Activated CD8-positive, alpha-beta memory T cell treated with anti-CD3 and anti-CD28 coated beads, Interleukin-2, amount 50 U/mL, for 4 hours (primary cell): Measurements from ENCODE around the gene CCND2.
A peak's percentile ranks its signal among the peaks of the same experiment; 100 is the strongest.

Experiments used
- DNase-seq: peaks from one replicate; pipeline ENCODE4 v3.0.0-alpha.2; 2020

Gene CCND2

DNA sequence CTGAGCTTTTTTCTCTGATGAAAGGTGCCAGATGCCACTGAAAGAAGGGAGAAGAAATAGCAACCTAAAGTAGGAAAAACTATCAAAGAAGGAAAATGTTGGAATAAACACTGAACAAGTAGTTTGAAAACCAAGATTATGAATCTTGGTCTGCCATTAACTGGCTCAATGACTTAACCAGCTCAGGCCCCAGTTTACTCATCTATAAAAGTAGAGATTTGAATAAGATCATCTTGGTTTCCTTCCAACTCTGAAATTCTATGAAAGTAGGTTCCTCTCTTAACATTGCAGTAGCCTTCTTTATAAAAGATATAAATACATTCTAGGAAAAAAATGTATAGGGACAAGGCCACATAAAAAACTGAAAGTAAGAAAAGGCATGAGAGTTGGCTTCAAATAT lies 16.1 kb upstream of the CCND2 start:
- DNase-seq, result no peak

DNA sequence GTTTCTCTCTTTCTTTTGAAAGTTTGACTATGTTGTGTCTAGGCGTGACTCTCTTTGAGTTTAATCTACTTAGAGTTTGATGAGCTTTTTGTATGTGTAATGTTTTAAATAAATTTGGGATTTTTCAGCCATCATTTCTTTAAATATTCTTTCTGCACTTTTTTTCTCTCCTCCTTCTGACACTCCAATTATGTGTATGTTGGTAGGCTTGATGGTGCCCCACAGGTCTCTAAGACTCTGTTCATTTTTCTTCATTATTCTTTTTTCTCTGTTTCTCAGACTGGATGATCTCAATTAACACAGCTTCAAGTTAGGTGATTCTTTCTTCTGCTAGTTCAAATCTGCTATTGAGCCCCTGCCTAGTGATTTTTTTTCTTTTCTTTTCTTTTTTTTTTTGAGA lies 14.5 kb upstream of the CCND2 start:
- DNase-seq, result no peak

DNA sequence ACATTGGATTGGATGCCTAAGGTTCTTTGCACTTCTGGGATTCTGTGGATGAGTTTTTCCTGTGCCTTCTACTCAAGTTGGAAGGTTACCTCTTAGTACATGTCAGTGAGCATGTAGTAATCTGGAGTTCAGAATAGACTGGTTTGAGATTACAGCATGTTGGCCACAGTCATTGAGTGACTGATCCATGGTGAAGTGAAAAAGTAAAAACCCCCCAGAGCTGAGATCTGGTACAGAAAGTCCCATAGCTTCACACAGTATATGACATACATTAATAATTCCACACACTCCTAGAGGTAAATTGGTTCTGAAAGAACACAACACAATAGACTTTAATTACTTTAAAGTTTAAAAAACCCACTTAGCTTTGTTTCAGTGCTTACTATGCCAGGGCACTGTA lies 11.9 kb upstream of the CCND2 start:
- no peak for DNase-seq

DNA sequence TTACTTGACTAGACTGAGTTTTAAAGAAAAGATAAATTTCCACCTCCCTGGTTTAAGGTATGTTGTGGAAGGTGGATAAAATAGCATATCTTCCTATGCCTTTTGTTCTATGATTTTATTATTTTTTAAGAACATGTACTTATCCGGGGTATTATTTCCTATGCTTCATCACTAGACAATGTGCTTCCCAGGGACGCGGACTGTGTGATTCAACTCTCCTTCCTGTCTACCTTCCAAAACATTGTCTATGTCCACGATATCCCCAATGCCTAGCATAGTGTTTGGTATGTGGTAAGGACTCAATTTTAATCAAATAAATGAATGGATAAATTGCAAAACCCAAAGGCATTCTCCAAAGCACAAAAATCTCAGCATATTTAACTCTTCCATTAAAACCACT lies 8.3 kb upstream of the CCND2 start:
- no peak for DNase-seq

DNA sequence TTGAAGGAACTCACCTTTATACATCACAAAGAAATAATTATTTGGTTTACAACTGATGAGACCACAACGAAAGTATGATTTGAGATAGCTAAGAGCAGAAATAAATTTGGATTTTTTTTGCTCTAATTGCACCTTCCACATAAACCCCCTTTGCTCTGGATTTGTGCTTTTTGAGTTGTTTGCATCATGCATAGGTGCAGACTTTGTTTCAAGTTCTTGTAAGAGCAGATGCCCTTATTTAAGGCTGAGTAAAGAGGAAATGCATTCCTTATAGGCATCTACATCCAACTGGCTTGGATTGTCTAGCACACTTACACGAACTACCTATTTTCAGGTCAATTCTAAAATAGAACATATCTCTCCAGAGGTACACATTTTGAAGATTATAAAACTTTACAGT lies 6.6 kb upstream of the CCND2 start:
- no peak for DNase-seq

DNA sequence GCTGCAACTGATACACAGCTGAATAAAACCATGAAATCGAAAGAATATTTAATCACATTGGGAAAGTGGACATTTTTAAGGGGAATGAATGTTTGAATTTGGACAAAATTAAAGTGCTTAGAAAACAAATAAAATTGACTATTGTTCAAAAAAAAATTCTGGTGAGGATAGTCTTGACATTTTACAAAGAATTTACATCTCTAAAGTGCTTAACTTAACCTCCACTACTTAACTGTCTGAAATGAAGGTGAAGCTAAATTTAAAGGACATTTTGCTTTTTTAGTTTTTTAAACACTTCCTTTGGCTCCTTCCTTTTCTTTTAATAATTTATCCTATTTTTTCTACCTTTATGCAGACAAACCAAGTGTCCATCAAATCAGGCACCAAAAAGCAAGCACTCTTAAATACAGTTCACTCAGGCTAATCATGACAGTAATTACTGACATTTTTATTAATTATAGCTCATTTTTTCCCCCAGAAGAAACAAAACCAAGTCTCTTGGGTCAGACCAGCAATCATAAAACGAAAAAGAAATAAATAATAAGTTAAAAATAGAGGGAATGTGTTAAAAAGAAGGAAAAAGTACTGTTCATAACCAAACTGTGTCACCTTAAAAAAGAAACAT lies 5.7 kb upstream of the CCND2 start:
- no peak for DNase-seq

DNA sequence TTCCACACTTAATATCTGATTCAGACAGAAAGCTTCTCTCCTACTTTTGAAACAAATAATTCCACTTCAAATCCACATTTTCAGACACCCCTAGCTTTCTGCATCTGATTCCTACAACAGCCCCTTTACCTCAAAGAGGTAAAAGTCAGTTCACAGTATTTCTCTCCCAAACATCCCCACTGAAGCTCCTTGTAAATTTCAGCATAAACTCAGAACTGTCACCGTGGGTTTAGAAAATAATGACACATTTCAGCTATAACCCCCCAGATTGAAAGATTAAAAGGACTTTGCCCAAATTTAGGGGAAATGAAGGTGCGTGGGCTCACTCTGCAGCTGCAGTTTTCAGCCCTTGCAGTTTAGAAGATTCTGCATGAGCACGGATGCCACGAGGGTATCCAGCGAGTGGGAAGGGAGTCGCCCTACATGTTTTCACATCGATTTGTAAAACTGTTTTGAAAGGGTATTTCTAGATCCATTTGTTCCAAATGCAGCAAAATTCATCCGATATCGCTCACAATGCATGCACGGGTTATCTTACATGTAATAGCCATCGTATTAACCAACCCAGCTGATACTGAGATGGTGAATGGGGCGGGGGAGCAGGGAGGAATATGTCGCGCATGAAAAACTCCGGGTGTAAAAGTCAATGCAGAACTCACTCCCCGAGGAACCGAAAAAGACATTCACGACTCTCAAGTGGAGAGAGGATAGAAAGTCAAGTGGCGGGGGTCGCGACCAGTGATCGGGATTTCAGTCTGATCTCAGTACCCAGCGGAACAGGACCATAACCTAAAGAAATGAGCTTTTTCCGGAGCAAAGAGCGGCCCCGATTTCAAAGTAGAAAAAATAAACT lies 5.0 kb upstream of the CCND2 start:
- DNase-seq, result peak; percentile 38

DNA sequence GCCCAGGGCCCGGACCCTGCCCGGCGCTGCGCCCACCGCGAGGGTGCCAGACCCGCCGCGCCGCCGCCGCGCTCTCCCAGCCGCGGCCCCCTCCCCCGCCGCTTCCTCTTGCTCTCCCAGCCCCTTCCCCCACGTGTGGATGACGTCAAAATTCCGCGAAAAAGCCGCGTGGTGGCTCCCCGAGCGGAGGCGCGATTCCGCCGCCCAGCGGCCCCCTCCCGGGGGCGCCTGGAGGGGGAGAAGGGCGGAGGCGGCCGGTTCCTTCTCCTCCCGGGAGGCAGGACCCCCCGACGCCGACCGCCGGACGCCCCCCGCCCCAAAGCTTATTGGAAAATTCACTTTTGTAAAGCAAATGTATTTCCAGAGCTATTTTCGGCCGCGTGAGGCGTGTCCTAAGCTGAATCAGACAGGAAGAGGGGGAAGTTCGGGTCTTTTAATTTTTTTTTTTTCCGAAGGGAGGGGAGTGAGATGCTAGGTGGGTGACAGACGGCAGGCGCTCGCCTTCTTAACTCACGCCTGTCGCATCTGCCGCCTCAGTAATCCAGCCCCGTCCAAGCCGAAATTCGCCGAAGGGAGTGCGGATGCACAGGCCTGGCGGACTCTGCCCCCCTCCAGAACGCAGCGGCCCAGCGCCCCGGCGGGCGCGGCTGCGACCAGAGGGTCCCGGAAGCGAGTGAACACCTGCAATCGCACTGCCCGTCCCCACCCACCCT lies 4.1 kb upstream of the CCND2 start:
- DNase-seq, result peak; percentile 95

DNA sequence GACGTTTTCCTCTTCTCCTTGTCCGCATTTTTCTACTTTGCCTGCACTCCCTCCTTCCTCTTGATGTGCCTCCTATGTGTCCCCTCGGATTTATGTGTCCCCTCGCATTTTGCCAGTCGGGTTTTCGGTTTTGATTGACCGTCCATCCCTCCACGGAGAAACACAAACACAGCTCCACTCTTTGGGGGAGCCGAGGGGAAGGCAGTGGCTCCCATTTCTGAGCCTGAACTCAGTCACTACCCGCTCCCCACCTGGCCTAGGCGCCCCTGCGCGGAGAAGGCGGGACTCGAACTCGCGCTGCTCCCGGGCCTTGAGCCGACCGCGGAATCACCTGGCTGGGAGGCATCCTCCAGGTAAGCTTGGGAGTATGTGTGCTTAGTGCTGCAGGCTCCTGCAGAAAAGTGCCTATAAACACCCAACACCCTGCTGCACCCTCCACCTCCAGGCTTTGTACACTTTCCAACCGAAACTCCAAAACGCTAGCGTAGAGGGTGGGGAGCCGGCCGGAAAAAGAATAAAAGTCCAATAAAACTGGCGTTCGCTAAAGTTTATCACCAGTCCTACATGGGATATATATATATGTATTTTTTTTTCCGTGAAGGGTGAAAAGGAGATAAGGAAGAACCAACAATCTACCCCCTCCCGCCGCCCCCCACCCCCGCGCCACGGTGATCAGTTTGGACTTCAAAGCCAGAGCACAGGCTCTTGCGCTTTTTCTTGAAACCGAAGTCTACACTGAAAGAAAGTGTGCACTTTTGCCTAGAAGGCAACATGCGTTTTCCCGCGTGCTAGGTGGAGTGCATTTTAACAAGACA lies 3.3 kb upstream of the CCND2 start:
- DNase-seq, result peak; percentile 50

DNA sequence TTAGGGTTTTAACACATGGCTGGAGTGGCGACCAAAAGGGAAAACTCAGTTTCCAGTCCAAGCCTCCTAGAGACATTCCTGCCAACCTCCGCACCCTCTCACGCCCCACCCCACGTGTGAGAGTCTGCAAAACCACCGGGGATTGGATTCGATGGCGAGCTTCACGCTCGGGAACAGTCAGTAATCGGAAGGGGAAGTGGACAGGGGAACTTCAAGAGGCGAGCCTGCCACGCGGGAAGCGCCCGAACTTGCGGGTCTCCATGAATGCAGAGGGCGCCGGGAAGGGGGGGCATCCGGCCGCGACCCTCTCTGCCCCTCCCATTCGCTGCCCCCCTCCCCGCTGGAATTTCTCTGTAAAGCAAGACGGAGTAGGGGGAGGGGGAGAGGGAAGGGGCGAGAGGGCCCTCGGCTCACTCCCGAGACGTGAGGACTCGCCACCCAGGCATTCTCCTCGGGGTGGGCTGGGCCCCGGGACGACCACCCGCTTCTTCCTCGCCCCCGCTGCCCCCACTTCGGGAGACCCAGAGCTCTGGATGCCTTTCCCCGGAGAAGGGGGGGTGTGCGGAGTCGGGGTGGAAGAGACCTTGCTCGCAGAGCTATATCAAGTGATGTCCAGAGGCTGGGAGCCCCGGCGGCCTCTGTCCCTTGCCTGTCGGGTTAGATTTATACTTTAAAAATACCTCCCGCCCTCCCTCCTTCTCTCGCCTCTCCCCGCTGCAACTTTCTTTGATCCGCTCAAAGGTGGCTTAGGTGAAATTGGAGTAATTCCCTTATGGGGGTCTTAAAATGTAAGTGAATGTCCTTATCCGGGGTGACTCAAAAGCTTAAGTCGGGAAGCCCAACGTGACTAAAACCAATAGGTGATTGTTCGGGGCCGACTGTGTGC lies 2.5 kb upstream of the CCND2 start:
- DNase-seq, result no peak

DNA sequence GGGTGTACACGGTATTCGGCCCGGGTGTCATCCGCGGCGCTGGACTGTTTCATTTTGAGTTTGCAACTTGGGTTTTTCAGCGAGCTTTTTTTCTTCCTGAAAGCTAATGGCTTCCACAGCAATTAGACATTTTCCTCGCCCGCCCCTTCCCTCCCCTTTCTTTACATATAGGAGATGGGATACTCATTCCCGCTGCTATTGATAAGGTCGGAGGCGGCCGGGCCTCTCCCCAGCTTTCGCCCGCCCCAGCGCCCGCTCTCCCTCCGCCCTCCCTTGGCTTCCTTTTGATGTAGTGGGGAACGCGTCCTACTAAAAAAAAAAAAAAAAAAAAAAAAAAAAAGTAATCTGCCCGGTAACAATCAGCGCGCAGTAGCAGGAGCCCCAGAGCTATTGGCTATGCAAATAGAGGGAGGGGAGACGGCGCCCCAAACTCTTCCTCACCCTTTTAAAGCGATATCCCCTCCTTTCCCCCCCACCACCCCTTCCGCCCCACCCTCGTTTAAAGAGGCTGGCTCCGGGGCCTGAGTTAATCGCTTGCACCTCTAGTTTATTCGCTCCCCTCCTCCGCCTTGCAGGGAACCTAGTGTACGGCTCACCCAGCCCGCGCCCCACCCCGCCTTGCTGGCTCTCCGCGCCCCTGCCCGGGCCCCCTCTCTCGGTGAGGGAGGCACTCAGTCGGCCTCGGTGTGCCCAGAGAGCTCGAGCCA lies 1.7 kb upstream of the CCND2 start:
- peak; percentile 86 for DNase-seq

DNA sequence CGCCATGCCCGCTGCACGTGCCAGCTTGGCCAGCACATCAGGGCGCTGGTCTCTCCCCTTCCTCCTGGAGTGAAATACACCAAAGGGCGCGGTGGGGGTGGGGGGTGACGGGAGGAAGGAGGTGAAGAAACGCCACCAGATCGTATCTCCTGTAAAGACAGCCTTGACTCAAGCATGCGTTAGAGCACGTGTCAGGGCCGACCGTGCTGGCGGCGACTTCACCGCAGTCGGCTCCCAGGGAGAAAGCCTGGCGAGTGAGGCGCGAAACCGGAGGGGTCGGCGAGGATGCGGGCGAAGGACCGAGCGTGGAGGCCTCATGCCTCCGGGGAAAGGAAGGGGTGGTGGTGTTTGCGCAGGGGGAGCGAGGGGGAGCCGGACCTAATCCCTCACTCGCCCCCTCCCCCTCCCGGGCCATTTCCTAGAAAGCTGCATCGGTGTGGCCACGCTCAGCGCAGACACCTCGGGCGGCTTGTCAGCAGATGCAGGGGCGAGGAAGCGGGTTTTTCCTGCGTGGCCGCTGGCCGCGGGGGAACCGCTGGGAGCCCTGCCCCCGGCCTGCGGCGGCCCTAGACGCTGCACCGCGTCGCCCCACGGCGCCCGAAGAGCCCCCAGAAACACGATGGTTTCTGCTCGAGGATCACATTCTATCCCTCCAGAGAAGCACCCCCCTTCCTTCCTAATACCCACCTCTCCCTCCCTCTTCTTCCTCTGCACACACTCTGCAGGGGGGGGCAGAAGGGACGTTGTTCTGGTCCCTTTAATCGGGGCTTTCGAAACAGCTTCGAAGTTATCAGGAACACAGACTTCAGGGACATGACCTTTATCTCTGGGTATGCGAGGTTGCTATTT lies 914 bp upstream of the CCND2 start:
- peak; percentile 66 for DNase-seq

DNA sequence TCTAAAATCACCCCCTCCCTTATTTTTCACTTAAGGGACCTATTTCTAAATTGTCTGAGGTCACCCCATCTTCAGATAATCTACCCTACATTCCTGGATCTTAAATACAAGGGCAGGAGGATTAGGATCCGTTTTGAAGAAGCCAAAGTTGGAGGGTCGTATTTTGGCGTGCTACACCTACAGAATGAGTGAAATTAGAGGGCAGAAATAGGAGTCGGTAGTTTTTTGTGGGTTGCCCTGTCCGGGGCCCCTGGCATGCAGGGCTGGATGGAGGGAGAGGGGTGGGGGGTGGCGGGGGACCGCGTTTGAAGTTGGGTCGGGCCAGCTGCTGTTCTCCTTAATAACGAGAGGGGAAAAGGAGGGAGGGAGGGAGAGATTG lies 300 bp upstream of the CCND2 start:
- no peak for DNase-seq

DNA sequence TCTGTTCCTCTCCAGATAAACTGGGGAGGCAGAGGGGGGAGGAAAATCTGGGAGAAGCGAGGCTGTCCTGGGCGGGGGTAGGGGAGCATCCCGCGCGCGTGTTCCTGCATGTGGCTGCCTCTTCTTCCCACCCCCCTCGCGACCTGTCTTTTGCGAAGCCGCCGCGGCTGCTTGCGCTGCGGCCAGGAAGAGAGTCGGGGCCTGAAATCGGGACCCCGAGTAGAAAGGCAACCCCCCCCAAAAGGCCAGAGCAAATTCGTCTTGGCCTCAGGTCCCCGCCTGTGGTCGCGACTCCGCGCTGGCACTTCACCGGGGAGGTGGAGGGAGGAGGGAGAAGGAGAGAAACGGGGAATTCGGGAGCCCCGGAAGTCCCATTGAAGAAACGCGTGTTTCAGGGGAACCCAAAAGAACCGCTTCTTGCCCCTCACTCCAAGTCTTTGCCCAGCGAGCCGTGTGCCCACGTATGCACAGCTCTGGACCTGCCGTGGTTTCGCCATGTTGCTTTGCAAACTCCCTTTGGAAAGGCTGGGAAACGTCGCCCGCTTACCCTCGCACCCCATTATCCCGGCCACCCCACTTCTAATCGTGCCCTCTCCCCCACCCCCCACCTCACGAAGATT lies 944 bp downstream of the CCND2 start:
- DNase-seq, result no peak

DNA sequence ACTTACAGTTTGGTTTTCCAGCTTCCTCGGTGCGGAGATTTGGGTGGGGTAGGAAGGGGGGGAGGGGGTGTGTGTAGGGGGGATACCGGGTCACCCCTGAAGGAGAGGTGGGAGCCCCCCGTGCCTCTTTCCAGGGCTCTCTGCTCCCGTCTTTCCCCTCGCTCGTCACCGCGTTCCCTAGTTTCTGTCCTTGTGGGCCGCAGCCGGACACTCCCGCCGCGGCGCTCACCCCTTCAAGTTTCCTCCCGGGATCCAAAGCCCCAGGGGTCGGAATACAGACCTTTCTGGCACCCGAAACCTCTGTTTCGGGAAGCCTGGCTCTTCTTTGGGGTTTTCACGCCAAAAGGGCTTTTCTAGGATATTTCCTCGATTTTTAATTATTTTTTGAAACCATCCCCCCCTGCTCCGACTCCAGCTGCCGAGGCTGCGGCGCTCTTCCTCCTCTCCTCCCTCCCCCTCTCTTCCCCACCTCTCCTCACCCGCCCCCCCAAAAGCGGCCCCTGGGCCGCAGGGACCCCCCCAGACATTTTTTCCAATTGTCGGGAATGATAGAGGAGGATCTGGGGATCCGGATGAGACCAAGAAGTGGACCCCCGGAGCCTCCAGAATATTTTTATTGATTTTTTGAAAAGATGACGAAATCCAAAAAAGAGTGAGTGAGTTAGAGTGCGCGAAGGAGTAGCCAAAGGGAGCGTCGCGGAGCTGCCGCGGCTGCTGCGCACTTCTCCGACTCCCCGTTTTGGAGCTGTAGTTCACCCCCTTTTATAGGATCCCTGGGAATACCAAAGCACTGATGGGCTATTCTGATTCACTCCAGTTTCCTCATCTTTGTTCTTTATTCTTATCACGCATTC lies 1.7 kb downstream of the CCND2 start:
- no peak for DNase-seq

DNA sequence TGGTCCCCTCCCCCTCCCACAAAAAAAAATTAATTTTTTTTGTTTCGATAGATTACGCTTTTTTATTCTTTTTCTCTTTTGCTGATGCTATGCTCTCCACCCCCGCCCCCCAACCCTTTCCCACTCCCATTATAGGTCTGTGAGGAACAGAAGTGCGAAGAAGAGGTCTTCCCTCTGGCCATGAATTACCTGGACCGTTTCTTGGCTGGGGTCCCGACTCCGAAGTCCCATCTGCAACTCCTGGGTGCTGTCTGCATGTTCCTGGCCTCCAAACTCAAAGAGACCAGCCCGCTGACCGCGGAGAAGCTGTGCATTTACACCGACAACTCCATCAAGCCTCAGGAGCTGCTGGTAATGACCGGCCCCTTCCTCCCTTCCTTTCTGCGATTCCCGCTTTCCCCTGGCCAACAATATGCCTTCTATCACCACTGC lies 2.3 kb downstream of the CCND2 start:
- DNase-seq, result no peak

DNA sequence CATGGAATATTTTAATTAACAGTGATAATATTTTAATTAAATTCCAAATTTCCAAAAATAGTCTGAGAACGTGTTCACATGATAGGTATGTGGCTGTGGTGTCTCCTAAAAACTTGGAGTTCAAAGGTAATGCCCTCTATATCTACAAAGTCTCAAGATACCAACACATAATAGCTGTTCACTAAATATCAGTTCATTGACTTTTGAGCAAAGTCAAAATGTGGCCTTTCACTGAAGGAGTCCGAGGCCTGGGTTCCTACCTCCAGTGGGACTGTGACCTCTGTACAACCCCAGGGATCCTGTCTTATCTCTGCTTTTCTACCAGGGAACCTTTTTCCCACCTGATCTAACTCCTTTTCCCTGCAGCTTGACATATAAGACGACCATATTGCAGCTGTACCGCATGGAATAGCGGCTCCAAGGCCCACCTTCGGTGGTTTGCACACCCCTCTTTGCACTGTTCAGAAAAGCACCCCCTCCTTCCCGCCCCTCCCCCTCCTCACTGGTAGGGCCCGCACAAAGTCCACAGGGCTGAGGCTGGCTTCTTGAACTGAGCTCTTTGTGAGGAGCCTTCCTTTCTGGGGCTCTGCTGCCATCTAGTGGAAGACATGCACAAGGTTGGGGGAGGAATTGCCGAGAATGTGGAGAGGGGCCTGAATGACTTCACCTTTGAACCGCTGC lies 3.1 kb downstream of the CCND2 start:
- peak; percentile 83 for DNase-seq

DNA sequence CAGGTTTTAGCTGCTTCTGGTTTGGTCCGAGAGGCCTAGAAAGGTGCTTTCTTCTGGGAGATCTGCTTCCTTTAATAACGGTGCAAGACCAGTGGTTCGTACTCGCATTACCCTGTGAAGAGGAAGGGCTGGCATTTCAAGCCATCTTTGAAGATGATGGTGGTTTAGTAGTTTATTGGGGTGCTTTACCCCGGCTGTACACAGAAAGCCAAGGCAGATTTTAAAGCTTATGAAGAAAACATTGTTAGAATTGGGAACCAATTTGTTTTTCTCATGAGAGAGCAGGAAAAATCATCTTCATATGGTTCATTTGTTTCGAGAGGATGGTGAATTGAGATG lies 3.6 kb downstream of the CCND2 start:
- DNase-seq, result no peak

DNA sequence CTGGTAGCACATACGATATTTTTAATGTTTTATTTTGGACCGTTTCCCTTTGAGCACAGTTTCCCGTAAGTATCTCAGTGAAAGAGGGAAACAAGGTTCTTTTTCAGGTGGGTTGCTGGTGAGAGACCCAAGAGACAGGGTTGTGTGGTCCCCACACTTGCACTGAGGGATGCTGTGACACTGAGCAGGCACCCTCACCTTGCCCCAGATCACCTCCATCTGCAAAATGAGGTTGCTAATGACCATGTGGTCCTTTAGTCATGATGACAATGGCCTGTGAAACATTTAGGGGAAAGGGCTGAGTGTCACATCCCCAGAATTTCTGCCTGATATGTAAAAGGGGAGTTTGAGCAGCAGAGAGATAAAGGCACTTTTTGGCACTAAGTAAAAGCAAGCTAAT lies 4.3 kb downstream of the CCND2 start:
- DNase-seq, result no peak
